Measurements from ENCODE around the gene ARHGEF4. TPM values are rescaled to one million over a fixed set of nuclear protein-coding genes. Genes with fewer than 3 reads are reported as not detected.

ARHGEF4 gene
- polyA plus RNA-seq, 1 donor (not counting 4 experiments of a cell fraction or from before 2014, with no cell fraction given): 22.6 TPM

GRCh38 chr2:130813722-130814121 lies 23.0 kb upstream of the ARHGEF4 start:
- DNase-seq (ENCODE audit: low read depth, low spot score) (no peak), FAIRE-seq (no peak)
- Histone ChIP-seq H3K79me2 (ENCODE audit: control insufficient read depth, insufficient read depth, low read length) (no peaks in the 10 kb centered on the region), H3K9ac (ENCODE audit: control insufficient read depth, extremely low read depth, insufficient read depth, low read length) (no peak overlapping the region), H3K27ac (ENCODE audit: control insufficient read depth, insufficient read depth, low read length) (no peak overlapping the region), H4K20me1 (ENCODE audit: control insufficient read depth, extremely low read depth, insufficient read depth, low read length) (no peaks in the 10 kb centered on the region), H3K27me3 (ENCODE audit: control insufficient read depth, extremely low read depth, insufficient read depth, low read length) (no peaks in the 10 kb centered on the region), H3K36me3 (ENCODE audit: control insufficient read depth in 2 of 2, extremely low read depth in 1 of 2, insufficient read depth in 2 of 2, low read length in 2 of 2) (no peaks in the 10 kb centered on the region), H2AFZ (ENCODE audit: control insufficient read depth, low read length) (no peak overlapping the region), H3K9me1 (ENCODE audit: control insufficient read depth, extremely low read depth, insufficient read depth, low read length) (no peaks in the 10 kb centered on the region), H3K9me3 (ENCODE audit: control insufficient read depth, low read depth, low read length) (no peaks in the 10 kb centered on the region), H3K4me2 (ENCODE audit: control insufficient read depth, extremely low read depth, insufficient read depth, low read depth, low read length) (no peak overlapping the region), H3K4me1 (ENCODE audit: control insufficient read depth, extremely low read depth, insufficient read depth, low read length) (peaks cover 8% of the 10 kb centered on the region), H3K4me3 (ENCODE audit: control insufficient read depth in 2 of 3, extremely low read depth in 1 of 3, insufficient read depth in 2 of 3, low read depth in 1 of 3, low read length in 3 of 3) (no peak overlapping the region)
- TF ChIP-seq EZH2 (IDR thresholded peaks at IDR 0.05; ENCODE audit: low read length): no peak
- TF ChIP-seq CTCF (optimal IDR thresholded peaks at IDR 0.05 in 1 of 3, IDR thresholded peaks at IDR 0.05 in 1 of 3, conservative IDR thresholded peaks at IDR 0.05 in 1 of 3; ENCODE audit: extremely low read depth in 1 of 3, insufficient read depth in 2 of 3, low read length in 3 of 3): no peak
- dilution Hi-C loops (cut with MboI; ENCODE audit: extremely low pct_ligation_motif_present, low sequenced_read_pairs): no loop called here

- Histone ChIP-seq H3K9ac (ENCODE audit: control insufficient read depth, extremely low read depth, insufficient read depth, low read length) (no peak overlapping the region), H3K79me2 (ENCODE audit: control insufficient read depth, insufficient read depth, low read length) (no peaks in the 10 kb centered on the region), H2AFZ (ENCODE audit: control insufficient read depth, low read length) (no peak overlapping the region), H3K9me3 (ENCODE audit: control insufficient read depth, low read depth, low read length) (no peaks in the 10 kb centered on the region), H3K4me1 (ENCODE audit: control insufficient read depth, extremely low read depth, insufficient read depth, low read length) (peaks cover 16% of the 10 kb centered on the region), H4K20me1 (ENCODE audit: control insufficient read depth, extremely low read depth, insufficient read depth, low read length) (no peaks in the 10 kb centered on the region), H3K36me3 (ENCODE audit: control insufficient read depth in 2 of 2, extremely low read depth in 1 of 2, insufficient read depth in 2 of 2, low read length in 2 of 2) (no peaks in the 10 kb centered on the region), H3K9me1 (ENCODE audit: control insufficient read depth, extremely low read depth, insufficient read depth, low read length) (no peaks in the 10 kb centered on the region), H3K4me3 (ENCODE audit: control insufficient read depth in 2 of 3, extremely low read depth in 1 of 3, insufficient read depth in 2 of 3, low read depth in 1 of 3, low read length in 3 of 3) (no peak overlapping the region), H3K27ac (ENCODE audit: control insufficient read depth, insufficient read depth, low read length) (no peak overlapping the region), H3K4me2 (ENCODE audit: control insufficient read depth, extremely low read depth, insufficient read depth, low read depth, low read length) (no peak overlapping the region), H3K27me3 (ENCODE audit: control insufficient read depth, extremely low read depth, insufficient read depth, low read length) (no peaks in the 10 kb centered on the region)
- DNase-seq (ENCODE audit: low read depth, low spot score) (no peak), FAIRE-seq (no peak)
- dilution Hi-C loops (cut with MboI; ENCODE audit: extremely low pct_ligation_motif_present, low sequenced_read_pairs): no loop called here
- TF ChIP-seq EZH2 (IDR thresholded peaks at IDR 0.05; ENCODE audit: low read length): no peak
- TF ChIP-seq CTCF (optimal IDR thresholded peaks at IDR 0.05 in 1 of 3, IDR thresholded peaks at IDR 0.05 in 1 of 3, conservative IDR thresholded peaks at IDR 0.05 in 1 of 3; ENCODE audit: extremely low read depth in 1 of 3, insufficient read depth in 2 of 3, low read length in 3 of 3): no peak
Measured at GRCh38 chr2:130814931-130815680, 21.6 kb upstream of the ARHGEF4 start.

All from keratinocyte (primary cell).